ENCODE data around the gene PRSS33.

- TF ChIP-seq, protein P1, sequence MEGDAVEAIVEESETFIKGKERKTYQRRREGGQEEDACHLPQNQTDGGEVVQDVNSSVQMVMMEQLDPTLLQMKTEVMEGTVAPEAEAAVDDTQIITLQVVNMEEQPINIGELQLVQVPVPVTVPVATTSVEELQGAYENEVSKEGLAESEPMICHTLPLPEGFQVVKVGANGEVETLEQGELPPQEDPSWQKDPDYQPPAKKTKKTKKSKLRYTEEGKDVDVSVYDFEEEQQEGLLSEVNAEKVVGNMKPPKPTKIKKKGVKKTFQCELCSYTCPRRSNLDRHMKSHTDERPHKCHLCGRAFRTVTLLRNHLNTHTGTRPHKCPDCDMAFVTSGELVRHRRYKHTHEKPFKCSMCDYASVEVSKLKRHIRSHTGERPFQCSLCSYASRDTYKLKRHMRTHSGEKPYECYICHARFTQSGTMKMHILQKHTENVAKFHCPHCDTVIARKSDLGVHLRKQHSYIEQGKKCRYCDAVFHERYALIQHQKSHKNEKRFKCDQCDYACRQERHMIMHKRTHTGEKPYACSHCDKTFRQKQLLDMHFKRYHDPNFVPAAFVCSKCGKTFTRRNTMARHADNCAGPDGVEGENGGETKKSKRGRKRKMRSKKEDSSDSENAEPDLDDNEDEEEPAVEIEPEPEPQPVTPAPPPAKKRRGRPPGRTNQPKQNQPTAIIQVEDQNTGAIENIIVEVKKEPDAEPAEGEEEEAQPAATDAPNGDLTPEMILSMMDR (IDR thresholded peaks at IDR 0.05): no peak
- TF ChIP-seq POLR2AphosphoS5 (IDR thresholded peaks at IDR 0.05) (no peak), POLR2A (IDR thresholded peaks at IDR 0.05) (no peak)
These were observed 34.3 kb upstream of the PRSS33 start for GRCh38 chr16:2821487-2822157.

Measured in gastroesophageal sphincter (tissue), 3 donors.